GM21367 (cell line): ENCODE data around the gene ADARB2.

Source experiments
- ATAC-seq: cut with Tn5 transposase; IDR thresholded peaks from one replicate; pipeline ENCODE4 v1.9.1; 2021; ENCODE audit not compliant: unreplicated experiment

The ADARB2 gene

GRCh38 chr10:1274701-1275544 lies 462.4 kb downstream of the ADARB2 start:
- no peak for ATAC-seq

- no peak for ATAC-seq
Observed at GRCh38 chr10:1274111-1274661, 463.1 kb downstream of the ADARB2 start.

GRCh38 chr10:1273372-1274105 lies 463.8 kb downstream of the ADARB2 start:
- no peak for ATAC-seq

GRCh38 chr10:1272777-1273161 lies 464.6 kb downstream of the ADARB2 start:
- no peak for ATAC-seq

DNA sequence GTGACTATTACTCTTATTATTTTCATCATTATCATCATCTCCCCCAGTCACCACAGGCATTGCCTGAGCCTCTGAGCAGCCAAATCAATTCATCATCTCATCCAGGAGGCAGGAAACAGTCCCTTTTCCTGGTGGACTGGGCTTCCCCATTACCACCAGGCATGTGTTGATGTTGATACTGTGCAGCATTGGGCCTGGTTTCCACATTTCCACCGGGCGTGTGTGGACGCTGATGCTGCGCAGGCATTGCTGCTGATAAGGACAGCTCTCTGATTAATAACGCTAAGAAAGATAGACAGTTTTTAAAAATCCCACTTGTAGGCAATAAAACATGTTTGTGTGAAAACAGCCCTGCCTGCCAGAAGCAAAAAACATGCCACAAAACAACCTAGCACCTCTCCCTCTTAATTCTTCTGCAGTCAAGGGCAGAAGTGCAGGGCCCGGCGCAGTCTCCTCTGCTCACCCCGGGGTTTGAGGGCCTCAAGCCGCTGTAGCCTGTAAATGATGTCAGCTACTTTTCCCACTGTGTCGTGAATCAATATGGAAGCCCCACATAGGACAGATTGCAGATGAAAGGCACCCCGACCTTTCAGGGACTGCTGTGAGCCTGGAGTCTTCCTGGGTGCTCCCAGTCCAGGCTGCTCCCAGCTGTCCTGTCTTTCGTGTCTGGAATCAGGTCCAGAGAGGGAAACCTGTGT lies 465.1 kb downstream of the ADARB2 start:
- ATAC-seq: no peak

DNA sequence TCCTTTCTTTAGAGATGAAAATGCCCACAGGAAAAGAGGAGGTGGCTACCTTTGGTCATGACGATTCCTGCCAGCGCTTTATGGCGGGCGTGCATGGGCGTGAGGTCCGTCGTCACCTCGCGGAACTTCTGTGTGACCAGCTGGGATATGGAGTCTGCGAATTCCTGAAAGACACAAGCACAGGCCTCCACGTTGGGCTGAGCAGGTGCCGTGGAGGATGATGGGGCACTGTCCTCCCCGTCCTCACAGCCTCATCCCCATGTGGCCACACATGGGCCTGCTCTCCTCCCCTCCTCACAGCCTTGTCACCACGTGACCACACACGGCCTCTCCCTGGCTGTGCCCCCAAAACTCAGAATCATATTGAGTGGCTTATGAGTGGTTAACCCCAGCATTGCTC lies 466.4 kb downstream of the ADARB2 start:
- no peak for ATAC-seq

GRCh38 chr10:1270490-1270889 lies 466.8 kb downstream of the ADARB2 start:
- no peak for ATAC-seq

DNA sequence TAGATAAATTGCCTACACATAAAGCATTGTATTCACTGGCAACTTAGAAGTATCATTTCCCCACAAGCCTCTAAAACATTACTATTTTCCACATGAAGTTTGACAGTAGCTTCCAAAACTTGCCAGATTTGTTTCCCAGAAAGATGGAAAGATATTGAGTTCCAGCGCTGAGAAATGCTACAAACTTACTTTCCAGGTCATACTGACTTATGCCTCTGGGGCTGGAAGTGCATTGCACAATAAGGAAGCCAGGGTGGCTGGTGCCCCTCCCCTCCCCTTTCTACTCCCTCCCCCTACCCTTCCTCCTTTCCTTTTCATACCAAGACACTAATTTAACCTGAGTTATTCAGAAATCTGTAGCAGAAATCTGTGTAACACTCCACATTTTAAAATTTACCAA lies 468.5 kb downstream of the ADARB2 start:
- ATAC-seq: no peak

GRCh38 chr10:1267568-1267967 lies 469.8 kb downstream of the ADARB2 start:
- no peak for ATAC-seq

DNA sequence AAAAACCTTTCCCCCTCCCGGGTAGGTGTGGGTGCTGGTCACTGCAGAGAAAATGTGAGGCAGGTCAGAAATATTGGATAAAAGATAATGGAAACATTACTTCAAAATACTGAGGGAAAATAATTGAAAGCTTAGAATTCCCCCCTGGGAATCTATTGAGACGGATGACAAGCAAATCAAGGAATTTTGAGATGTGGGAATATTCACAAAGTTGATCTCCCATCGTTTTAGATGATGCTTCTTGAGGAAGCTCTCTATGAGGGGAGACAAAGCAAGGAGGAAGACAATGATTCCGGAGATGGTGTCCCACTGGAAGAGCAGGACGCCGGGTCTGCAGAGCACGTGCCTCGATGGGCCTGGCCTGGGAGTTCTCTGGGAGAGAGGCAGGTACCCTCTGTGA lies 470.2 kb downstream of the ADARB2 start:
- ATAC-seq: no peak

DNA sequence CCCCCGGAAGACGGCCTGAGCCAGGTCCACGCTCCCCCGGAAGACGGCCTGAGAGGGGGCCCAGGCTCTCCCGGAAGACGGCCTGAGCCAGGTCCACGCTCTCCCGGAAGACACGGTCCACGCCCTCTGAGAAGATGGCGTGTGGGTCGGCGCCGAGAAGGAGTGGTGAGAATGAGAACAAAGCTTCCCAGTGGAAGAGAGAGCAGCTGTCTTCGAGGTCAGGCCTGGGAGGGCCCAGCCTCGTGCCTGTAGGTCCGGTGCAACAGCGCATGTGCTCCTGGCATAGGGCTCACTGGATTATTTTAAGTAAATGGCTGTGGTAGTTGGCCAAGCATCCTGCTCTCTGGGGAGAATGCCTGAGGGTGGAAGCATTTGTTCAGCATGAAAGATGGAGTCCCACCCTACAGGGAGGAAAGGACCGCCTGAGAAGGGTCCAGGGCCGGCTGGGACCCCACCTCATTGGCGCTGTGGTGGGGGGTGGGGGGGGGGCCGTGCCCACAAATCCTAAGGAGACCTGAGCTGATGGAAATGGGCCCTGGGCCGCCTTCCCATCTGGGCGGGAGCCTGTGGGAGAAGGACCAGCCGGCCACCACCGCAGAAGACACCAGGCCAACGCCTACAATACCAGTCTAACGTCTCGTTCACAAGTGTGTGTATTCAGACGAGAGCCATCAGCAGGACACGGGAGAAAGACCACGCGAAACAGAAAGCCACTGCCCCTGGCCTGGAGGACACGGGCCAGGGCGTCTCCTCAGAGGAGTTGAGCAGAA lies 471.1 kb downstream of the ADARB2 start:
- ATAC-seq: no peak

DNA sequence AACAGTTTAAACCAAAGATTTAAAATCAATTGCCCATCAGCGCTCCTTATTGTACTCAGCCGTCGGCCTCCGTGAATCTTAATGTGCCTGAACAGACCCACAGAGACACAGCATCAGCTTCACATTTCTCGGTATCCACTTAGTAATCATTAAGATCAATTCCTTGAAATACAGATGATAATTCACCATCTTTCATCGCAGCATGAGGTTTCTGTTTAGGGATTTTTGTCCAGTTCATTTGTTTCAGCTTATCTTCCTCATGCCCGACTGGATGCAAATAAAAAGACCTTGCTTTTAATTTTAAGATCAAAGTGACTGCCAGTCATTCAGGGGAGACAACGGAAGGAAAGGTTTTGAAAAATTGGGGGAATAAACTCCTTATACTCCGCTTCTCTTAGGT lies 473.3 kb downstream of the ADARB2 start:
- ATAC-seq: no peak

- no peak for ATAC-seq
Observed at GRCh38 chr10:1257274-1257673, 480.1 kb downstream of the ADARB2 start.

- no peak for ATAC-seq
Observed at GRCh38 chr10:1256432-1256725, 480.9 kb downstream of the ADARB2 start.

- no peak for ATAC-seq
Observed at GRCh38 chr10:1255600-1256431, 481.5 kb downstream of the ADARB2 start.

DNA sequence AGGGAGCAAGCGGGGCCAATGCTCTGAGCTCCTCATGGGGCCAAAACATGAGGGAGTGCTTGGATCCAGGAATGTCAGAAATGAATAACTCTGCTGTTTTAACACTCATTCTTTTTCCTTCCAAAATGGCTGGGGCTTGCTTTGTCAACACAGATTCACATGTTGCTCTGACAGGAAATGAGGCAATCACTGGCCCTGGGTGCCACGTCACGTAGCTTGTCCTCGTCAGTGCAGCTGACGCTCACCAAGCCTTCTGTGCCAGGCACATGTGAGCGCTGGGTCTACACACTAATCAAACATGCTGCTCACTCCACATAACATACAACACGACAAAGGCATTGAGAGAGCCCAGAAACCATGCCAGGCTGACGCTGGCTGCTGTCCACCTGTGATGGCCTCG lies 482.2 kb downstream of the ADARB2 start:
- no peak for ATAC-seq

GRCh38 chr10:1253523-1254353 lies 483.6 kb downstream of the ADARB2 start:
- ATAC-seq: no peak

DNA sequence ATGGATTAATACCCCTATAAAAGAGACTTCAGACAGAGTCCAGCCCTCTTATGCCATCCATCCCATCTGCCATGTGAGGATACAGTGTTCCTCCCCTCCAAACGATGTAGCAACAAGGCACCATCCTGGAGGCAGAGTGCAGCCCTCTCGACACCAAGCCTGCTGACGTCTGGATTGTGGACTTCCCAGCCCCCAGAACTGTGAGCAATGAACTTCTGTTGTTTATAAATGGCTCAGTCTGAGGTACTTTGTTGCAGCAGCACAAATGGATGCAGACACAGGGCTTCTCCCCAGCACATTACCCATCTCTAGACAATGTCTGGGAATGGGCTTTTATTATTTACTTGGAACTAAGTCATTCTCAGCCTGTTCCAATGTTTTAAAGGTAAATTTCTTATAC lies 485.6 kb downstream of the ADARB2 start:
- ATAC-seq: no peak
